Activated naive CD4-positive, alpha-beta T cell treated with anti-CD3 and anti-CD28 coated beads, Interleukin-2, amount 10 ng/mL, durations not matched to agents 7 days and 5 days (primary cell): ENCODE results near the gene GFOD2.

Source experiments
- CTCF ChIA-PET: fragments of 350-600 bp; sonication (Branson Sonifier 250); formaldehyde crosslinking; loops from one replicate; lab custom pipeline; 2021; ENCODE audit warnings: antibody characterized with exemption; lab: Charles Lee
- DNase-seq: peaks from one replicate; pipeline ENCODE4 v3.0.0-alpha.2; 2020
- H3K27ac Mint-ChIP-seq: one replicate; pipeline ENCODE4 v1.8.0; 2021; ENCODE audit warnings: mild to moderate bottlenecking, moderate library complexity, mixed read lengths
- H3K27me3 Mint-ChIP-seq: one replicate; pipeline ENCODE4 v1.8.0; 2021; ENCODE audit warnings: mild to moderate bottlenecking, mixed read lengths
- H3K36me3 Mint-ChIP-seq: one replicate; pipeline ENCODE4 v1.8.0; 2021; ENCODE audit warnings: mixed read lengths
- H3K4me1 Mint-ChIP-seq: one replicate; pipeline ENCODE4 v1.8.0; 2021; ENCODE audit warnings: mixed read lengths
- H3K4me3 Mint-ChIP-seq: one replicate; pipeline ENCODE4 v1.8.0; 2021; ENCODE audit warnings: mild to moderate bottlenecking, moderate library complexity, mixed read lengths
- H3K9me3 Mint-ChIP-seq: one replicate; pipeline ENCODE4 v1.8.0; 2021; ENCODE audit warnings: mixed read lengths

The GFOD2 gene

DNA sequence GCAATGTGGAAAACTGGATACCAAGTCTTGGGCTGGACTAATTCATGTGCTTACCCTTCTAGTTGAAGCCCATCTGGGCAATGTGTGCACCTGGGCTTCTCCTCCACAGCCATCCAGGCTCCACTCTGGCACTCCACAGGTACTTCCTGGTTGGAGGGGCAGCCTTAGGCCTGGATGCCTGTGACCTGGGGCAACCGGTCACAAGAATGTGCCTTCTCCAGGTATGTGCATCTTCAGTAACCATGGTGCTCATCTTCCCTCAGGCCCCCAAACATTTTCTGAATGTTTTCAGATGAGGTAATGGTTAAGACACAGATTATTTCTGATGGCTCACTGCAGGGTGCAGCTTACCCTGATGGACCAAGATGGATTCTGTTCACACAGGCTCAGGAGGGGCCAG is 41.4 kb downstream of the GFOD2 start:
- H3K27ac Mint-ChIP-seq, result no peak overlapping the region
- no peaks in the 10 kb centered on the region for H3K9me3 Mint-ChIP-seq
- CTCF ChIA-PET, result no interaction called here
- H3K4me3 Mint-ChIP-seq, result no peak overlapping the region
- H3K27me3 Mint-ChIP-seq, result no peaks in the 10 kb centered on the region
- H3K4me1 Mint-ChIP-seq, result no peaks in the 10 kb centered on the region
- H3K36me3 Mint-ChIP-seq, result peaks cover 7% of the 10 kb centered on the region
- no peak for DNase-seq

DNA sequence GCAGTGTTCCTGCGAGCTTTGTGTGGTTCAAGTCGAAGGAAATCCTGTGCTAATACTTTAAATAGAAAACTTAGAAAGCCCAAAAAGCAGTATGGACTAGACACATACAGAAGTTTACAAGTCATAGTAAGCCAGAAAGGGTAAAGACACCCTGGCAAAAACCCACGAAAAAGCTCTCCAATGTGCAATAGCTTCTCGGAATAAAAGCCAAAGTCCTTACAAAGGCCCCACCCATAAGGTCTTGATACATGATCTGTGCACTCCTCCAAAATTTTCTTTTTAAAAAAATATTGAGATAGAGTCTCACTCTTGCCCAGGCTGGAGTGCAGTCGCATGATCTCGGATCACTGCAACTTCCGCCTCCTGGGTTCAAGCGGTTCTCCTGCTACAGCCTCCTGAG is 42.2 kb downstream of the GFOD2 start:
- Mint-ChIP-seq H3K36me3 (peaks cover 5% of the 10 kb centered on the region), H3K27me3 (no peaks in the 10 kb centered on the region), H3K9me3 (no peaks in the 10 kb centered on the region)

DNA sequence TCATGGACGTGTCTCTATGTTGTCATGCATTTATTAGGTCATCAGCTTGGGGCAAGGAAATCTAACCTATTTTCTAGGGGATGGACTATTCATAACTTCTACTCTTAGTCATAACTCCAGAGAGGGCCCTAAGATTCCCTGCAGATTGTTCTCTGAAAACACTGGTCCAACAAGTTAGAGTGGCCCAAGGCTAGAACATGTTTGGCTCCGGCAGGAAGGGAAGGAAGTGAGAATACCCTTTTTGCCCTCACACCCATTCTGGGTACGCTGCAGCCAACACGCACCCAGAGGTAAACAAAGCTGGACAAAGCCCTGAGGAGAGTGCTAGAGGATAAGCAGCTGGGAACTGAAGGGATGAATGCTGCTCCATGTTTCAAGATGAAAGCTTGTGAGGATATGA is 42.6 kb downstream of the GFOD2 start:
- Mint-ChIP-seq H3K27me3 (no peaks in the 10 kb centered on the region), H3K9me3 (no peaks in the 10 kb centered on the region), H3K27ac (no peak overlapping the region), H3K4me1 (peaks cover 4% of the 10 kb centered on the region), H3K36me3 (peaks cover 5% of the 10 kb centered on the region), H3K4me3 (no peak overlapping the region)
- CTCF ChIA-PET, result interaction anchor here (0.7 to 1.3 kb wide), 3 partner anchors 8 to 140 kb away, joined by 3 to 6 read pairs (median 5); no protein-coding TSS in a partner anchor
- no peak for DNase-seq

More for the DNA sequence above, 42.2 kb downstream of the GFOD2 start:
- DNase-seq, result no peak
- CTCF ChIA-PET, result interaction anchor here (0.7 to 1.3 kb wide), 3 partner anchors 9 to 140 kb away, joined by 3 to 6 read pairs (median 5); no protein-coding TSS in a partner anchor
- Mint-ChIP-seq H3K27ac (no peak overlapping the region), H3K4me3 (no peak overlapping the region), H3K4me1 (peaks cover 4% of the 10 kb centered on the region)

DNA sequence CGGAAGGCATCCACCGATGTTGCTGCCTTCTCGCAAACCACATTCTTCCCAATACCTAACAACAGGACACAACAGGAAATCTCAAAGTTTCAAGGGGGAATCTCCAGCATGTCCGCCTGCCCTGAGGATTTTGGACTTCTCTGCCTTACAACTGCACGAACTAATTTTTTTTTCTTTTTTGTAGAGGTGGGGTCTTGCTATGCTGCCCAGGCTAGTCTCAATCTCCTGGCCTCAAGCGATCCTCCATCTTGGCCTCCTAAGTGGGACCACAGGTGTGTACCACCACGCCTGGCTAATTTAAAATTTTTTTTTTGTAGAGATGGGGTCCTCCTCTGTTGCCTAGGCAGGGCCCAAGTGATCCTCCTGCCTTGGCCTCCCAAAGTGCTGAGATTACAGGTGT is 43.1 kb downstream of the GFOD2 start:
- CTCF ChIA-PET, result interaction anchor here (0.6 to 1.3 kb wide), 3 partner anchors 8 to 141 kb away, joined by 3 to 6 read pairs (median 5); no protein-coding TSS in a partner anchor
- H3K27me3 Mint-ChIP-seq, result no peaks in the 10 kb centered on the region
- peaks cover 5% of the 10 kb centered on the region for H3K36me3 Mint-ChIP-seq
- H3K4me1 Mint-ChIP-seq, result peaks cover 4% of the 10 kb centered on the region
- no peak overlapping the region for H3K4me3 Mint-ChIP-seq
- H3K27ac Mint-ChIP-seq, result no peak overlapping the region
- DNase-seq, result no peak
- no peaks in the 10 kb centered on the region for H3K9me3 Mint-ChIP-seq

DNA sequence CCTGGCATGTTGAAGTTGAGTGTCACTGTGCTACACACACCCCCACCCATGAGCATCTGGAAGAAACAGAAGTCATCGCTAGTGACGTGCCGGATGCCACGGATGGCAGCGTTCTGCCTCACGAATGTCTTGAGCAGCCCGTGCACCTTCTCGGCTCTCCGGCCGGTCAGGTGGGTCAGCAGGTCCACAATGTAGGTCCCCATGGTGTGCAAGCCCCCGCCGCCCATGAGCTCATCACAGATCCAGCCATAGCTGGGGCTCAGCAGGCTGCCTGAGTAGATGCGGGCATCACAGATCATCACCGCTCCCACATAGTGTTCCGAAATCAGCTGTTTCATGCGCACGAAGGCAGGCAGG is 43.6 kb downstream of the GFOD2 start:
- Mint-ChIP-seq H3K4me1 (peaks cover 4% of the 10 kb centered on the region), H3K36me3 (peaks cover 5% of the 10 kb centered on the region), H3K9me3 (no peaks in the 10 kb centered on the region), H3K27me3 (no peaks in the 10 kb centered on the region), H3K27ac (no peak overlapping the region), H3K4me3 (no peak overlapping the region)
- CTCF ChIA-PET, result interaction anchor here (0.6 kb wide), 1 partner anchor 141 kb away, joined by 3 read pairs; no protein-coding TSS in a partner anchor
- DNase-seq, result no peak

DNA sequence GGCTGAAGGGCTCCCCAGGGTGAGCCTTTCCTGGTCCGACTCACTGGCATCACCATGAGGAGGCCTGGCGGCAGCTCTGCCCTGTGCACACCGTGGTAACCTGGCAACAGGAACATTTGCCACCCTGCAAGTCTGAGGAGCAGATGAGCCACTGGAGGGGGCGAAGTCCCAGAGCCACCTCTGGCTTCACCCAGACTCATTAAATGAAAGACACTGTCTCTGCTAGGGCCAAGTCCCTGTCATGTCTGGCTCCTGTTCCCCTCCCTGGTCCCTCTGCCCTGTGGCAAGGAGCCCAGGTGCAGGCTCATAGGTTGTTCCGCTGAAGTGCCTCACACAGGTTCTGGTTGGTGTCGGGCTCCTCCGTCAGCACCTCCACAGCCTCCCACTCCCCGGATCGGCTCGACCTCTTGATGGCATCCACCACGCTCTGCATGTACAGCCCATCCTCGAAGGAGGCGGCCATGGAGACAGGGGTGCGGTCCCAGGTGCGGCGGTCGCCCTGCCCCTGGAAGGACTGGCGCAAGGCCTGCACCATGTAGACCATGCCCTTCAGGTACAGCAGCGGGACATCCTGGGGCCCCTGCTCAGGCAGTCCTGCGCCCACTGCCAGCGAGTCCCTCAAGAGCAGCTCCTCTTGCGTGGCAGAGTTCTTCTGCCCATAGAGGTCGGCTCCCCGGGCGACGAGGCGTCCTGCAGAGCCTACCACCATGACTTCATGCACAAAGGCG is 44.1 kb downstream of the GFOD2 start:
- CTCF ChIA-PET, result interaction anchor here (1.1 kb wide), 1 partner anchor 142 kb away, joined by 3 read pairs; no protein-coding TSS in a partner anchor
- Mint-ChIP-seq H3K27ac (no peak overlapping the region), H3K4me1 (peaks cover 4% of the 10 kb centered on the region), H3K9me3 (no peaks in the 10 kb centered on the region), H3K27me3 (no peaks in the 10 kb centered on the region), H3K4me3 (no peak overlapping the region), H3K36me3 (peaks cover 5% of the 10 kb centered on the region)
- DNase-seq, result no peak

DNA sequence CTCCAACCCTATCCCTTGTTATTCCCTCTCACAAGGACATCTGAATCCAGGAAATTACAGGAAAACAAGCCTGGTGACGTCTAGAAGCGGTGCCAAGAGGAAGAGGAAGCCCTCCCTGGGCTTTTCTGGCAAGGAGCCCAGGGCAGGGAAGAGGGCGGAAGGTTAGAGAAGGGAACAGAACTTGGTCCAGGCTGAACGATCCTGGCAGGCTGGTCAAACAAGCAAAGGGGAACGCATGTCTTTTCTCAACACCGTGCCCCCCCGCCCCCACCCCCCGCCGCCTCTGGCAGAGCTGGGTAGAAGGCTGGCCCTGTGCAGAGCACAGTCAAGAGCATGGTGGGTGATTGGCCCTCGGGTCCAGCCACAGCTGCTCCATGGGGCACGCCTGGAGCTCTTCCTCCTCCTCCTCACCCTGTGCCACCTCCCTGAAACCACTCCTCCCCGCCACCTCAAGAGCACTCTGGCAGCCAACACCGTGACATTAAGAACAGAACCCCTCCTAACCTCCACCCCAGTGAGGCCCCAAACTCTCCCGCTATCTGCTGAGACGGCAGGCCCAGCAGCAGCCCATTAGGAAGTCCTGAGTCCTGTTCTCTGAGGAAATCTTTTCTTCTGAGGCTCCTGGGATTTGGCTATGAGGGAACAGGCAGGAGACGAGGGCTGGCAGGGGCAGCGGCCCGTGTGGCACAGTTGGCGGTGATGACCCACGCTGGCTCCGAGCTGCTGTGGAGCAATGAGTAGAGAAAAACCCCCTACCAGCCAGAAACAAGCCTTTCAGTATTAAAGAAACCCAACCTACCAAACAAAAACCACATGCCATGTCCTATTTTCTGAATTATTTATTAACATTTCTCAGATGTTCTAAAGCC is 45.2 kb downstream of the GFOD2 start:
- H3K36me3 Mint-ChIP-seq, result peaks cover 5% of the 10 kb centered on the region
- H3K4me1 Mint-ChIP-seq, result peaks cover 6% of the 10 kb centered on the region
- H3K27me3 Mint-ChIP-seq, result no peaks in the 10 kb centered on the region
- H3K27ac Mint-ChIP-seq, result peak overlapping the region; percentile 72
- DNase-seq, result no peak
- no peaks in the 10 kb centered on the region for H3K9me3 Mint-ChIP-seq
- H3K4me3 Mint-ChIP-seq, result no peak overlapping the region
- CTCF ChIA-PET, result interaction anchor here (0.5 to 2.0 kb wide), 8 partner anchors 129 to 367 kb away, joined by 3 to 17 read pairs (median 4); no protein-coding TSS in a partner anchor

DNA sequence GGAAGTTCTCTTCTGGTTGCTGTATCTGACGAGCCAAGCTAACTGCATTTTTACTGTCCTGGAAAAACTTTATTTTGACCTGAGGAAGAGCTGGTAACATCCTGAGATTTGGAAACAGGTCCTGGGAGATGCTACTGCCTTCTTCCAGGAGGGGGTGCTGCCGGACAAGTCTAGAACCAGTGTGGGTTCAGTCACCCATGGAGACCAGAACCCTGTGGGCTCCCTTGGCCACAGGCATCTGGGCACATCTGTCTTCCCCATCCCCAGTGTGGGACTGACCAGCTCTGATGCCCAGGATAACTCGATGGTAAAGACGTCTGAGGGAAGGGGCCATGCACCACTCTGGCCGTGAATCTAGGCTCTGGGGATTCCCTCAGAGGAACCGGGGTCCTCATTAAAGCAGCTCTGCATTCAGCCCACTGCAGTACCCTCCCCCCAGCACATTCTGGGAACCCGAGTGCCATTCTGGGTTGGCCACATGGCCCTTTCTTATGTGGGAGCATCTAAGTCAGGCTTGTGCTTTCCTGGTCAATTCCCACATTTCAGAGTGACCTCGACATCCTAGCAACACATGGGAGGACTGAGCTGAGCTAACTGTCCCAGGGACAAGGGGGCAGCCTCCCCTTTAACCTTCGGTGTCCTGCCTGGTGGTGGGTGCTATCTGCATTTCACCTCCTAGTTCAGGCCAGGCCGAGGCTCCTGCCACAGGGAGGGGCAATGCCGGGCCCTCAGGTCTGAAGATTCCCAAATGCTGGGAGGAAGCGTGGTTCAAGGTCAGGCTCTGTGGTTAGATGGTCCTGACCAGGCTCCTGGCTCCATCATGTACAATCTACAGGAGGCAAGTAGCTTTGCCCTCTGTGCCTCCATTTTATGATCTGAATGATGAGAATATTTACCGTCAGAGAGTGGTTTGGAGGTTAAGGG is 46.1 kb downstream of the GFOD2 start:
- DNase-seq, result peak; percentile 82
- peaks cover 3% of the 10 kb centered on the region for H3K36me3 Mint-ChIP-seq
- H3K4me3 Mint-ChIP-seq, result no peak overlapping the region
- peaks cover 13% of the 10 kb centered on the region for H3K4me1 Mint-ChIP-seq
- H3K9me3 Mint-ChIP-seq, result no peaks in the 10 kb centered on the region
- peak overlapping the region; percentile 58 for H3K27ac Mint-ChIP-seq
- H3K27me3 Mint-ChIP-seq, result no peaks in the 10 kb centered on the region
- CTCF ChIA-PET, result interaction anchor here (0.5 to 2.0 kb wide), 32 partner anchors 9 to 368 kb away, joined by 3 to 17 read pairs (median 4); partner anchors contain the start of genes ATP6V0D1, CENPT, DPEP2NB and EDC4

DNA sequence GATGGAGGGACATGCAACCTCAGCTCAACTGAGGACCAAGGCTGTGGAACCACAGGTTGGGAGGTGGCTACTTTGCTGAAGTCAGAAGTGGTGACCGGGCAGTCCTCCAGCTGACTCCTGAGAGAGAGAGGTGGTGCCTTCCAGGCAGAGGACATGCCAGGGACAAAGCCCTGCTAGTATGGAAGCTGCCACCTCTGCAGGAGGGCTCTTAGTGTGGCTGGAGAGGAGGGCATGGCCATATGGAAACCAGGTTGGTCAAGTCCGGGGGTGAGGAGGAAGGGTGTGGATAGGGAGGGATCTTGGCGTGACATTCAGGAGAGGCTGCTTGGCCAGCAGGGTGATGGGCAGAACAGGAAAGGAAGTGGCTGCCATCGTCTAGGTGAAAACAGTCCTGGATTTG is 46.8 kb downstream of the GFOD2 start:
- no peaks in the 10 kb centered on the region for H3K9me3 Mint-ChIP-seq
- no peak overlapping the region for H3K4me3 Mint-ChIP-seq
- no peak for DNase-seq
- H3K27me3 Mint-ChIP-seq, result no peaks in the 10 kb centered on the region
- H3K36me3 Mint-ChIP-seq, result peaks cover 3% of the 10 kb centered on the region
- CTCF ChIA-PET, result interaction anchor here (0.6 to 2.0 kb wide), 28 partner anchors 9 to 368 kb away, joined by 3 to 17 read pairs (median 4); partner anchors contain the start of genes ATP6V0D1, CENPT, DPEP2NB and EDC4
- peaks cover 20% of the 10 kb centered on the region for H3K4me1 Mint-ChIP-seq
- no peak overlapping the region for H3K27ac Mint-ChIP-seq

DNA sequence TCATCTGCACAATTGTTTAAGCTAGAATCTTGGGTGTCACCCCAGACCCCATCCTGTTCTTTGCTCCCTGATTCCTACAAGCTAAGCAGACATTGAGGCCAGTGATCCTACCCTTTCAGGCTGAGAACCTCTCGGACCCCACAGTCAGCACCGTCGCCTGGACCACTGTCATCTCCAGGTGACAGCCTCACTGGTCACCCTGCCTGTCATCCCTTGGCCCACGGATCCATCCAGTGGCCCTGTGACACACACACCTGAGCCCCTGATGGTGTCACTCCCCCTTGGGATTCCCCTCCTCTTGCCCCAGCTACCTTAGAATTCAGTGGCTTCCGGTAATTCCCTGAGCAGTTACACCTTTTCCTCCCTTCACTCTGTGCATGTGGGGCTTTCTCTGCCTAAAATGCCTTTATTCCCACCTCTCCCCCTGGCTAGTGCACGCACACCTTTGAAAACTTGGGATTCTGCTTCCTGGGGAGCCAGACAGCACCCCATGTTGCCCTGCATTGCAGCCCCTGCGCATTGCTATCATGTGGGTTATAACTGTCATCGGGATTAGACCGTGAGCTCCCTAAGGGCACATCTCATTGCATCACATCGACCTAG is 49.5 kb downstream of the GFOD2 start:
- Mint-ChIP-seq H3K27me3 (peaks cover 4% of the 10 kb centered on the region), H3K4me1 (peaks cover 31% of the 10 kb centered on the region), H3K27ac (no peak overlapping the region), H3K9me3 (no peaks in the 10 kb centered on the region), H3K4me3 (no peak overlapping the region), H3K36me3 (peaks cover 5% of the 10 kb centered on the region)
- CTCF ChIA-PET, result interaction anchor here (0.7 to 10.0 kb wide), 9 partner anchors 12 to 164 kb away, joined by 3 to 151 read pairs (median 9); partner anchors contain the start of genes CARMIL2 and CTCF
- no peak for DNase-seq

DNA sequence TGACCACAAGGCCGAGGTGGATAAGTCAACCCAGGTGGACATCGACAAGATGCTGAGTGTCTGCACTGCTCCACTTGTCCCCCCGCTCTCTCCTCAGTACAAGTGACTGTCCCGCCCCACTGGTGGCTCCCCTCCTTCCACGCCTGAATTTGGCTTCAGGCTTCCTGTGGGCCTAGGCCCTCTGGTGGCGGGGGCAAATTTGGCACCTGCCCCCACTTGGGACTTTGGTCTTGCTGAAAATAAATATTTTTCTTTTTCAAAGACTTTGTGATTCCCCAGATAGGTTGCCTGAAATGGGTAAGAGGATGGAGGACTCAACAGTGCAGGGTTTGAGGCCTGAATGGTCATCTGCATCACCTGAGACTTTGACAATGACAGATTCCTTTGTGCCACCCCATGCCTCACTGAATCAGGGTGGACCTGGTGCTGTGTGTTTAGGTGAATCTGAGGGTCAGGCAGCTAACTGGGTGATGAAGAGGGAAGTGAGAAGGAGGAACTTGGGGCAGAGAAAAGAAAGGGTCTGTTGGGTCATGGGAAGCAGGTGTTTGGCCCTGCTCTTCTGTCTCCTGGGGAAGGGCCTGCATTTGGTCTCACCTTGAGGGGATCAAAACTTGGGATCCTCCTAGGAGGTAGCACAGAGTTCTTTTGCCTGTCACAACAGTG is 50.5 kb downstream of the GFOD2 start:
- CTCF ChIA-PET, result interaction anchor here (0.7 to 10.0 kb wide), 16 partner anchors 8 to 244 kb away, joined by 3 to 151 read pairs (median 4); partner anchors contain the start of genes CARMIL2 and CTCF
- Mint-ChIP-seq H3K4me1 (peaks cover 31% of the 10 kb centered on the region), H3K9me3 (no peaks in the 10 kb centered on the region), H3K27me3 (peaks cover 4% of the 10 kb centered on the region), H3K36me3 (peaks cover 6% of the 10 kb centered on the region), H3K4me3 (no peak overlapping the region), H3K27ac (peak overlapping the region; percentile 76)
- DNase-seq, result peak; percentile 62

DNA sequence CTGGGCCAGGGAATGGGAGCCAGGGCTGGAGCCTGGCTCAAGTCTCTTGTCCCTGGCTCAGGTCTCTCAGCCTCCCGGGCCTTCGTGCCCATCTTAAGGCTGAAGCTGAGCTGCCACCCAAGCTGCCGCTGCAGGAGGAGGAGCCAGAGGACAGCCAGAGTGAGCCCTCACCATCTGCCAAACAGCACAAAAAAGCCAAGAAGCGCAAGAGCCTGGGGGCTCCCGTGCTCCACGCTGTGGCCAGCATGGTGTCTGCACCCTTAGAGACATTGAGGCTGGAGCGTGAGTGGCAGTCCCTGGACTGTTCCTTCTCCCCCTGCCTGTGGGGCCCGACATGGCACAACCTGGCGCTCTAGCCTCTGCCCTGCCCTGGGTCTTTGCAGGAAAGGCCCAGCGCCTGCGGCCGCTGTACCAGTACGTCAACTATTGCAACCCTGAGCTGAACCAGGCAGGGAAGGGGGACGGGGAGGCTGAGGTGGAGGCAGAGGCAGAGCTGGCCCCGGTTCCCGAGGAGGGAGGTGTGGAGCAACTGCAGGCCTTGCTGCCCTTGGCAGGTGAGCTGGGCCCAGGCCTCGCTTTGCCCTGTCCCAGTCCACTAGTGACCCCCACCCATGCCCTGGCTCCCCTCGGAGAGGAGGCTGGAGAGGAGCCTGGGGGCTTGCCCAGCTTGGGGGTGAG is 51.2 kb downstream of the GFOD2 start:
- CTCF ChIA-PET, result interaction anchor here (0.6 to 10.0 kb wide), 22 partner anchors 9 to 243 kb away, joined by 3 to 151 read pairs (median 4); partner anchors contain the start of genes CARMIL2, CTCF and GFOD2
- H3K27me3 Mint-ChIP-seq, result peaks cover 4% of the 10 kb centered on the region
- H3K4me3 Mint-ChIP-seq, result peak overlapping the region; percentile 87
- no peaks in the 10 kb centered on the region for H3K9me3 Mint-ChIP-seq
- peaks cover 32% of the 10 kb centered on the region for H3K4me1 Mint-ChIP-seq
- H3K27ac Mint-ChIP-seq, result peak overlapping the region; percentile 86
- peaks cover 8% of the 10 kb centered on the region for H3K36me3 Mint-ChIP-seq
- DNase-seq, result peak; percentile 93
